ENCODE measurements around the gene RECQL5.

The RECQL5 gene

GRCh38 chr17:75691801-75692626, 25.1 kb upstream of the RECQL5 start:
- Histone ChIP-seq H3K79me2 (ENCODE audit: insufficient read depth, low read length) (peaks cover 63% of the 10 kb centered on the region), H3K4me1 (ENCODE audit: insufficient read depth, low read length) (no peaks in the 10 kb centered on the region), H3K9ac (ENCODE audit: low read depth, low read length) (no peak overlapping the region), H3K27me3 (ENCODE audit: insufficient read depth, low read length, poor library complexity) (no peaks in the 10 kb centered on the region), H3K4me2 (ENCODE audit: insufficient read depth, low read length) (no peak overlapping the region), H4K20me1 (ENCODE audit: insufficient read depth, low read length) (peaks cover 55% of the 10 kb centered on the region; the same call in 1 of the 2 replicates), H3K36me3 (ENCODE audit: insufficient read depth, low read length) (peaks cover 70% of the 10 kb centered on the region), H3K27ac (ENCODE audit: low read length) (no peak overlapping the region), H3K9me3 (ENCODE audit: insufficient read depth, low read length, severe bottlenecking) (no peaks in the 10 kb centered on the region), H2AFZ (ENCODE audit: low read depth, low read length) (no peak overlapping the region), H3K4me3 (ENCODE audit: low read depth in 1 of 2, low read length in 2 of 2) (no peak overlapping the region)
- TF ChIP-seq EZH2 (IDR thresholded peaks at IDR 0.05; ENCODE audit: borderline replicate concordance, low read depth, low read length, severe bottlenecking) (no peak), CTCF (IDR thresholded peaks at IDR 0.05; ENCODE audit: borderline replicate concordance, extremely low read depth, low read length, poor library complexity, severe bottlenecking) (no peak)
- no peak for ATAC-seq (ENCODE audit: insufficient read depth, low read depth)
- DNase-seq, result no peak

- no peak for TF ChIP-seq CTCF (IDR thresholded peaks at IDR 0.05; ENCODE audit: borderline replicate concordance, extremely low read depth, low read length, poor library complexity, severe bottlenecking)
- TF ChIP-seq EZH2 (IDR thresholded peaks at IDR 0.05; ENCODE audit: borderline replicate concordance, low read depth, low read length, severe bottlenecking), result no peak
- Histone ChIP-seq H3K79me2 (ENCODE audit: insufficient read depth, low read length) (peaks cover 70% of the 10 kb centered on the region), H3K4me3 (ENCODE audit: low read depth in 1 of 2, low read length in 2 of 2) (no peak overlapping the region), H4K20me1 (ENCODE audit: insufficient read depth, low read length) (peaks cover 58% of the 10 kb centered on the region), H3K4me2 (ENCODE audit: insufficient read depth, low read length) (no peak overlapping the region), H3K27ac (ENCODE audit: low read length) (no peak overlapping the region), H3K9me3 (ENCODE audit: insufficient read depth, low read length, severe bottlenecking) (no peaks in the 10 kb centered on the region), H3K4me1 (ENCODE audit: insufficient read depth, low read length) (no peaks in the 10 kb centered on the region), H3K36me3 (ENCODE audit: insufficient read depth, low read length) (peaks cover 73% of the 10 kb centered on the region), H2AFZ (ENCODE audit: low read depth, low read length) (no peak overlapping the region), H3K9ac (ENCODE audit: low read depth, low read length) (no peak overlapping the region), H3K27me3 (ENCODE audit: insufficient read depth, low read length, poor library complexity) (no peaks in the 10 kb centered on the region)
- ATAC-seq (ENCODE audit: insufficient read depth, low read depth) (peak; percentile 48; the same call in 2 of the 3 replicates), DNase-seq (peak; percentile 29)
These were observed 24.4 kb upstream of the RECQL5 start for GRCh38 chr17:75691371-75691791.

- H4K20me1 ChIP-seq (ENCODE audit: insufficient read depth, low read length), result peaks cover 57% of the 10 kb centered on the region
- no peaks in the 10 kb centered on the region for H3K27me3 ChIP-seq (ENCODE audit: insufficient read depth, low read length, poor library complexity)
- peaks cover 80% of the 10 kb centered on the region for H3K79me2 ChIP-seq (ENCODE audit: insufficient read depth, low read length)
- no peaks in the 10 kb centered on the region for H3K9me3 ChIP-seq (ENCODE audit: insufficient read depth, low read length, severe bottlenecking)
- no peak overlapping the region for H3K9ac ChIP-seq (ENCODE audit: low read depth, low read length)
- H3K4me2 ChIP-seq (ENCODE audit: insufficient read depth, low read length), result no peak overlapping the region
- H2AFZ ChIP-seq (ENCODE audit: low read depth, low read length), result no peak overlapping the region
- H3K36me3 ChIP-seq (ENCODE audit: insufficient read depth, low read length), result peaks cover 61% of the 10 kb centered on the region
- ATAC-seq (ENCODE audit: insufficient read depth, low read depth) (peak; percentile 78), DNase-seq (peak; percentile 44)
- H3K4me1 ChIP-seq (ENCODE audit: insufficient read depth, low read length), result no peaks in the 10 kb centered on the region
- TF ChIP-seq EZH2 (IDR thresholded peaks at IDR 0.05; ENCODE audit: borderline replicate concordance, low read depth, low read length, severe bottlenecking) (no peak), CTCF (IDR thresholded peaks at IDR 0.05; ENCODE audit: borderline replicate concordance, extremely low read depth, low read length, poor library complexity, severe bottlenecking) (no peak)
- H3K4me3 ChIP-seq (ENCODE audit: low read depth in 1 of 2, low read length in 2 of 2), result no peak overlapping the region
- H3K27ac ChIP-seq (ENCODE audit: low read length), result no peak overlapping the region
These were observed 22.5 kb upstream of the RECQL5 start for GRCh38 chr17:75689441-75689873.
